ENCODE measurements around the gene TBCD. TPM values are rescaled to one million over a fixed set of nuclear protein-coding genes. Genes with fewer than 3 reads are reported as not detected.

Gene TBCD
- total and polyA plus RNA-seq, 9 of the 15 experiments (the other 6 are each of a cell fraction or from before 2014, with no cell fraction given): 8.9 to 98.5 (median 28.0) TPM

DNA sequence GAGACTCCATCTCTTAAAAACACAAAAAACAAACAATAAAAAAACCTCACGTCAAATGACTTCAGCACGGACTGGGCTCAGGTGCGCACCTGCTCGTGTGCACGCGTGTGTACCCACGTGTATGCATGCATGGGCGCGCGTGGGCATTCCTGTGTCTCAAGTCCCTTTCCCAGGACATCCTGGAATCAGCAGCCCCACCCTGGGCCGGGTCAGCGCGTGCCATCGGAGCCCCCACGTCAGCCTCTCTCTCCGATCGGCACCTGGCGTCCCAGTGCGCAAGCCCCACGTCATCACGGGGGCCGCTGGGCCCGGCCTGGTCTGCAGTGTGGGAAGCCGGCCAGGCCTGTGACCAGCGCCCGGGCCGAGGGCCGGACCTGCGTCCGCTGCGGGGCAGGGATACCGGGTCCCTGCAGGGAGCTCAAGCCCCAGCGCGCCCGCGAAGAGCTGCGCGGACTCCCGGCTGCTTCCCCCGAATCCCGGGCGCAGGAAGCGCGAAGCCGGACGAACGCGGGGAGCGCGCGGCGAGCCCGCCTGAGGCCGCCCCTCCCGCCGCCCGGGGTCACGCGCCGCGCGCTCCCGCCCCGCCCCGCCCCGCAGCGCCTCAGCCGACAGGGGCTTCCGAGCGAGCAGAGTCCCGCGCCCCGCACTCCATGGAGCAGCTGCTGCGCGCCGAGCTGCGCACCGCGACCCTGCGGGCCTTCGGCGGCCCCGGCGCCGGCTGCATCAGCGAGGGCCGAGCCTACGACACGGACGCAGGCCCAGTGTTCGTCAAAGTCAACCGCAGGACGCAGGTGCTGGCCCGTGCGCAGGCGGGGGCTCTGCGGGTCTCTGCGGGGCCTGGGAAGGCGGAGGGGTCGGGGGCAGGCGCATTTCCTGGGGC is 16.6 kb upstream of the TBCD start, which contains the start of gene FN3K (continued):
- TF ChIP-seq SMAD4 (CRISPR knock-in tag; conservative IDR thresholded peaks at IDR 0.05): peak; percentile 52; the same call in 1 of the 2 replicates
- TF ChIP-seq, protein P1, sequence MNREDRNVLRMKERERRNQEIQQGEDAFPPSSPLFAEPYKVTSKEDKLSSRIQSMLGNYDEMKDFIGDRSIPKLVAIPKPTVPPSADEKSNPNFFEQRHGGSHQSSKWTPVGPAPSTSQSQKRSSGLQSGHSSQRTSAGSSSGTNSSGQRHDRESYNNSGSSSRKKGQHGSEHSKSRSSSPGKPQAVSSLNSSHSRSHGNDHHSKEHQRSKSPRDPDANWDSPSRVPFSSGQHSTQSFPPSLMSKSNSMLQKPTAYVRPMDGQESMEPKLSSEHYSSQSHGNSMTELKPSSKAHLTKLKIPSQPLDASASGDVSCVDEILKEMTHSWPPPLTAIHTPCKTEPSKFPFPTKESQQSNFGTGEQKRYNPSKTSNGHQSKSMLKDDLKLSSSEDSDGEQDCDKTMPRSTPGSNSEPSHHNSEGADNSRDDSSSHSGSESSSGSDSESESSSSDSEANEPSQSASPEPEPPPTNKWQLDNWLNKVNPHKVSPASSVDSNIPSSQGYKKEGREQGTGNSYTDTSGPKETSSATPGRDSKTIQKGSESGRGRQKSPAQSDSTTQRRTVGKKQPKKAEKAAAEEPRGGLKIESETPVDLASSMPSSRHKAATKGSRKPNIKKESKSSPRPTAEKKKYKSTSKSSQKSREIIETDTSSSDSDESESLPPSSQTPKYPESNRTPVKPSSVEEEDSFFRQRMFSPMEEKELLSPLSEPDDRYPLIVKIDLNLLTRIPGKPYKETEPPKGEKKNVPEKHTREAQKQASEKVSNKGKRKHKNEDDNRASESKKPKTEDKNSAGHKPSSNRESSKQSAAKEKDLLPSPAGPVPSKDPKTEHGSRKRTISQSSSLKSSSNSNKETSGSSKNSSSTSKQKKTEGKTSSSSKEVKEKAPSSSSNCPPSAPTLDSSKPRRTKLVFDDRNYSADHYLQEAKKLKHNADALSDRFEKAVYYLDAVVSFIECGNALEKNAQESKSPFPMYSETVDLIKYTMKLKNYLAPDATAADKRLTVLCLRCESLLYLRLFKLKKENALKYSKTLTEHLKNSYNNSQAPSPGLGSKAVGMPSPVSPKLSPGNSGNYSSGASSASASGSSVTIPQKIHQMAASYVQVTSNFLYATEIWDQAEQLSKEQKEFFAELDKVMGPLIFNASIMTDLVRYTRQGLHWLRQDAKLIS (CRISPR knock-in tag; IDR thresholded peaks at IDR 0.05): peak; percentile 87
- TF ChIP-seq PHF8 (IDR thresholded peaks at IDR 0.05; ENCODE audit: borderline replicate concordance, low read length): peak; percentile 90; the same call in 1 of the 2 replicates
- no peak for TF ChIP-seq CREBBP (IDR thresholded peaks at IDR 0.05; ENCODE audit: low read depth, low read length)
- TF ChIP-seq IFI16 (CRISPR knock-in tag; IDR thresholded peaks at IDR 0.05): no peak
- TF ChIP-seq NR1H2 (CRISPR knock-in tag; IDR thresholded peaks at IDR 0.05): no peak
- no peak for TF ChIP-seq ZNF778 (CRISPR knock-in tag; IDR thresholded peaks at IDR 0.05)
- no peak for TF ChIP-seq ZKSCAN8 (CRISPR knock-in tag; IDR thresholded peaks at IDR 0.05)
- TF ChIP-seq ZNF263 (CRISPR knock-in tag; IDR thresholded peaks at IDR 0.05; ENCODE audit: borderline replicate concordance): peak; percentile 63; the same call in 1 of the 2 replicates
- TF ChIP-seq, protein P2, sequence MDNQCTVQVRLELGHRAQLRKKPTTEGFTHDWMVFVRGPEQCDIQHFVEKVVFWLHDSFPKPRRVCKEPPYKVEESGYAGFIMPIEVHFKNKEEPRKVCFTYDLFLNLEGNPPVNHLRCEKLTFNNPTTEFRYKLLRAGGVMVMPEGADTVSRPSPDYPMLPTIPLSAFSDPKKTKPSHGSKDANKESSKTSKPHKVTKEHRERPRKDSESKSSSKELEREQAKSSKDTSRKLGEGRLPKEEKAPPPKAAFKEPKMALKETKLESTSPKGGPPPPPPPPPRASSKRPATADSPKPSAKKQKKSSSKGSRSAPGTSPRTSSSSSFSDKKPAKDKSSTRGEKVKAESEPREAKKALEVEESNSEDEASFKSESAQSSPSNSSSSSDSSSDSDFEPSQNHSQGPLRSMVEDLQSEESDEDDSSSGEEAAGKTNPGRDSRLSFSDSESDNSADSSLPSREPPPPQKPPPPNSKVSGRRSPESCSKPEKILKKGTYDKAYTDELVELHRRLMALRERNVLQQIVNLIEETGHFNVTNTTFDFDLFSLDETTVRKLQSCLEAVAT (IDR thresholded peaks at IDR 0.05): peak in 1 of 2 experiments; percentile 83; a peak in 2 of 4 replicates
- no peak for TF ChIP-seq MCM7 (IDR thresholded peaks at IDR 0.05)
- TF ChIP-seq, protein P3, sequence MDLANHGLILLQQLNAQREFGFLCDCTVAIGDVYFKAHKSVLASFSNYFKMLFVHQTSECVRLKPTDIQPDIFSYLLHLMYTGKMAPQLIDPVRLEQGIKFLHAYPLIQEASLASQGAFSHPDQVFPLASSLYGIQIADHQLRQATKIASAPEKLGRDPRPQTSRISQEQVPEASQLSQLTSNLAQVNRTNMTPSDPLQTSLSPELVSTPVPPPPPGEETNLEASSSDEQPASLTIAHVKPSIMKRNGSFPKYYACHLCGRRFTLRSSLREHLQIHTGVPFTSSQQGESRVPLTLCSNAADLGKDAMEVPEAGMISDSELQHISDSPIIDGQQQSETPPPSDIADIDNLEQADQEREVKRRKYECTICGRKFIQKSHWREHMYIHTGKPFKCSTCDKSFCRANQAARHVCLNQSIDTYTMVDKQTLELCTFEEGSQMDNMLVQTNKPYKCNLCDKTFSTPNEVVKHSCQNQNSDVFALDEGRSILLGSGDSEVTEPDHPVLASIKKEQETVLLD (IDR thresholded peaks at IDR 0.05): 0 out of 2 replicates have a peak, but pooled peaks have one; percentile 41
- no peak for TF ChIP-seq ZNF384 (IDR thresholded peaks at IDR 0.05; ENCODE audit: low read depth, low read length)
- TF ChIP-seq, protein P4, sequence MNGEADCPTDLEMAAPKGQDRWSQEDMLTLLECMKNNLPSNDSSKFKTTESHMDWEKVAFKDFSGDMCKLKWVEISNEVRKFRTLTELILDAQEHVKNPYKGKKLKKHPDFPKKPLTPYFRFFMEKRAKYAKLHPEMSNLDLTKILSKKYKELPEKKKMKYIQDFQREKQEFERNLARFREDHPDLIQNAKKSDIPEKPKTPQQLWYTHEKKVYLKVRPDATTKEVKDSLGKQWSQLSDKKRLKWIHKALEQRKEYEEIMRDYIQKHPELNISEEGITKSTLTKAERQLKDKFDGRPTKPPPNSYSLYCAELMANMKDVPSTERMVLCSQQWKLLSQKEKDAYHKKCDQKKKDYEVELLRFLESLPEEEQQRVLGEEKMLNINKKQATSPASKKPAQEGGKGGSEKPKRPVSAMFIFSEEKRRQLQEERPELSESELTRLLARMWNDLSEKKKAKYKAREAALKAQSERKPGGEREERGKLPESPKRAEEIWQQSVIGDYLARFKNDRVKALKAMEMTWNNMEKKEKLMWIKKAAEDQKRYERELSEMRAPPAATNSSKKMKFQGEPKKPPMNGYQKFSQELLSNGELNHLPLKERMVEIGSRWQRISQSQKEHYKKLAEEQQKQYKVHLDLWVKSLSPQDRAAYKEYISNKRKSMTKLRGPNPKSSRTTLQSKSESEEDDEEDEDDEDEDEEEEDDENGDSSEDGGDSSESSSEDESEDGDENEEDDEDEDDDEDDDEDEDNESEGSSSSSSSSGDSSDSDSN (IDR thresholded peaks at IDR 0.05; ENCODE audit: borderline replicate concordance in 1 of 2, low read depth in 2 of 2, low read length in 2 of 2): peak; percentile 19 to 57; a peak in 2 of 4 replicates
- TF ChIP-seq KLF1 (tag; IDR thresholded peaks at IDR 0.05): no peak
- TF ChIP-seq SMAD2 (IDR thresholded peaks at IDR 0.05; ENCODE audit: low read depth, low read length): no peak
- TF ChIP-seq RBM39 (optimal IDR thresholded peaks at IDR 0.05; ENCODE audit: low read depth, low read length): no peak
